IMR-90 (cell line): ENCODE measurements around the gene RPL12. TPM values are rescaled to one million over a fixed set of nuclear protein-coding genes. Genes with fewer than 3 reads are reported as not detected.

ENCODE experiments used
- ATAC-seq: fragments of 200-7000 bp; cut with Tn5 transposase; 2 replicates; pipeline ENCODE4 v1.9.1; 2020; ENCODE audit warnings: low read depth, mild to moderate bottlenecking, moderate library complexity
- BruUV-seq: library from RNA; stranded (reverse); fragments of 400-500 nt; replicated peaks from 2 replicates; lab custom pipeline; 2021; lab: Mats Ljungman, UMichigan
- CTCF ChIA-PET: fragments of 300-600 bp; formaldehyde crosslinking; extraction: SDS; loops from one replicate; lab custom pipeline; 2021; ENCODE audit warnings: antibody characterized with exemption; lab: Yijun Ruan, JAX
- POLR2A ChIA-PET: fragments of 300-600 bp; sonication (Branson Sonifier 250); formaldehyde crosslinking; loops from one replicate; lab custom pipeline; 2022; ENCODE audit warnings: antibody characterized with exemption; ENCODE audit not compliant: unreplicated experiment; lab: Charles Lee
- DNase-seq: peaks from one replicate; pipeline ENCODE4 v3.0.0; 2013
- H2AFZ ChIP-seq: replicated peaks from 2 replicates; pipeline ENCODE3; 2013; ENCODE audit warnings: low read length, mild to moderate bottlenecking; ENCODE audit not compliant: poor library complexity
- H2AK5ac ChIP-seq: 2 replicates; pipeline ENCODE4 v1.6.1; 2013; ENCODE audit warnings: low read depth, low read length, inconsistent platforms
- H2AK9ac ChIP-seq: replicated peaks from 2 replicates; pipeline ENCODE3; 2013; ENCODE audit warnings: mild to moderate bottlenecking, low read depth, low read length, moderate library complexity; ENCODE audit not compliant: poor library complexity
- H2BK120ac ChIP-seq: 2 replicates; pipeline ENCODE4 v1.6.1; 2013; ENCODE audit warnings: low read depth, low read length, inconsistent platforms
- H2BK15ac ChIP-seq: 3 replicates; pipeline ENCODE4 v1.6.1; 2013; ENCODE audit warnings: low read depth, low read length, inconsistent platforms
- H2BK20ac ChIP-seq: 2 replicates; pipeline ENCODE4 v1.6.1; 2013; ENCODE audit warnings: low read depth, mild to moderate bottlenecking, inconsistent platforms, low read length, moderate library complexity
- H2BK5ac ChIP-seq: 2 replicates; pipeline ENCODE4 v1.6.1; 2013; ENCODE audit warnings: mild to moderate bottlenecking, low read depth, low read length, inconsistent platforms; ENCODE audit not compliant: poor library complexity, severe bottlenecking
- H3K14ac ChIP-seq: replicated peaks from 2 replicates; pipeline ENCODE4 v1.6.1; 2013; ENCODE audit warnings: low read depth, low read length, inconsistent platforms
- H3K18ac ChIP-seq: 2 replicates; pipeline ENCODE4 v1.6.1; 2013; ENCODE audit warnings: low read depth, low read length, control low read depth
- H3K23ac ChIP-seq: 2 replicates; pipeline ENCODE4 v1.6.1; 2013; ENCODE audit warnings: low read depth, low read length, inconsistent platforms
- H3K27ac ChIP-seq: 2 replicates; pipeline ENCODE4 v1.5.1; 2013; ENCODE audit warnings: mild to moderate bottlenecking, control low read depth, low read length; ENCODE audit not compliant: insufficient read depth
- H3K27me3 ChIP-seq: 2 replicates; pipeline ENCODE4 v1.6.1; 2013; ENCODE audit warnings: low read length; ENCODE audit not compliant: control insufficient read depth, insufficient read depth
- H3K36me3 ChIP-seq: 2 replicates; pipeline ENCODE4 v1.6.1; 2013; ENCODE audit warnings: low read length, mixed read lengths; ENCODE audit not compliant: control insufficient read depth, insufficient read depth
- H3K4ac ChIP-seq: 2 replicates; pipeline ENCODE4 v1.6.1; 2013; ENCODE audit warnings: low read depth, low read length, inconsistent platforms
- H3K4me1 ChIP-seq: 2 replicates; pipeline ENCODE4 v1.6.1; 2013; ENCODE audit warnings: low read length, mixed read lengths; ENCODE audit not compliant: control insufficient read depth, insufficient read depth
- H3K4me2 ChIP-seq: 2 replicates; pipeline ENCODE4 v1.6.1; 2013; ENCODE audit warnings: low read depth, mild to moderate bottlenecking, control low read depth, low read length, moderate library complexity
- H3K4me3 ChIP-seq: 2 replicates; pipeline ENCODE4 v1.5.1; 2013; ENCODE audit warnings: low read depth, mild to moderate bottlenecking, control low read depth, low read length, moderate library complexity; ENCODE audit not compliant: insufficient read depth
- H3K56ac ChIP-seq: 2 replicates; pipeline ENCODE4 v1.6.1; 2013; ENCODE audit warnings: low read length, inconsistent platforms; ENCODE audit not compliant: insufficient read depth; ENCODE audit errors: extremely low read depth
- H3K79me1 ChIP-seq, 2 experiments: 2 replicates each; pipeline ENCODE4 v1.6.1; 2013; ENCODE audit warnings: low read length in 2 of 2, inconsistent platforms in 1 of 2, low read depth in 1 of 2
- H3K9ac ChIP-seq: 2 replicates; pipeline ENCODE4 v1.6.1; 2013; ENCODE audit warnings: low read depth, low read length, control low read depth
- H3K9me1 ChIP-seq: 2 replicates; pipeline ENCODE4 v1.6.1; 2013; ENCODE audit warnings: low read length, inconsistent platforms; ENCODE audit not compliant: insufficient read depth
- H3K9me3 ChIP-seq: 2 replicates; pipeline ENCODE4 v1.6.1; 2013; ENCODE audit warnings: low read length; ENCODE audit not compliant: control insufficient read depth, insufficient read depth
- H4K20me1 ChIP-seq: 2 replicates; pipeline ENCODE4 v1.6.1; 2013; ENCODE audit warnings: low read length, inconsistent platforms; ENCODE audit not compliant: insufficient read depth
- H4K5ac ChIP-seq: 2 replicates; pipeline ENCODE4 v1.6.1; 2013; ENCODE audit warnings: mild to moderate bottlenecking, low read depth, low read length, control low read depth
- H4K8ac ChIP-seq, 2 experiments: 2 replicates each; pipeline ENCODE4 v1.6.1; 2013; ENCODE audit warnings: low read depth in 2 of 2, low read length in 2 of 2, control low read depth in 1 of 2, inconsistent platforms in 1 of 2
- H4K91ac ChIP-seq: 2 replicates; pipeline ENCODE4 v1.6.1; 2013; ENCODE audit warnings: low read depth, low read length, inconsistent platforms; ENCODE audit not compliant: insufficient read depth
- BHLHE40 ChIP-seq: fragments of 150-350 bp; IDR thresholded peaks from 2 replicates; pipeline ENCODE4 v1.6.1; 2016; ENCODE audit warnings: mild to moderate bottlenecking, low read depth, low read length
- CEBPB ChIP-seq: IDR thresholded peaks from 2 replicates; pipeline ENCODE4 v1.6.1; 2012; ENCODE audit warnings: low read depth, low read length, improper control_type of control experiment
- CHD1 ChIP-seq: IDR thresholded peaks from 2 replicates; pipeline ENCODE4 v1.6.1; 2012; ENCODE audit warnings: low read depth, low read length, improper control_type of control experiment
- FOS ChIP-seq: fragments of 150-350 bp; IDR thresholded peaks from 2 replicates; pipeline ENCODE4 v1.6.1; 2016; ENCODE audit warnings: low read depth, low read length
- MAFK ChIP-seq: IDR thresholded peaks from 2 replicates; pipeline ENCODE4 v1.6.1; 2012; ENCODE audit warnings: low read depth, low read length, improper control_type of control experiment
- MAZ ChIP-seq: IDR thresholded peaks from 2 replicates; pipeline ENCODE4 v1.6.1; 2012; ENCODE audit warnings: low read depth, mild to moderate bottlenecking, low read length, improper control_type of control experiment, moderate library complexity, borderline replicate concordance
- MXI1 ChIP-seq: IDR thresholded peaks from 2 replicates; pipeline ENCODE4 v1.6.1; 2012; ENCODE audit warnings: low read depth, mild to moderate bottlenecking, low read length, moderate library complexity, borderline replicate concordance
- NFE2L2 ChIP-seq: fragments of 150-350 bp; IDR thresholded peaks from 2 replicates; pipeline ENCODE4 v1.6.1; 2016; ENCODE audit warnings: low read depth, mild to moderate bottlenecking, low read length
- POLR2A ChIP-seq: IDR thresholded peaks from 2 replicates; pipeline ENCODE4 v1.6.1; 2012; ENCODE audit warnings: mild to moderate bottlenecking, low read depth, low read length
- RAD21 ChIP-seq: IDR thresholded peaks from 2 replicates; pipeline ENCODE4 v1.6.1; 2012; ENCODE audit warnings: low read length, improper control_type of control experiment
- RCOR1 ChIP-seq: IDR thresholded peaks from 2 replicates; pipeline ENCODE4 v1.6.1; 2012; ENCODE audit warnings: mild to moderate bottlenecking, low read length, improper control_type of control experiment; ENCODE audit not compliant: insufficient replicate concordance
- RFX5 ChIP-seq: IDR thresholded peaks from 2 replicates; pipeline ENCODE4 v1.8.0; 2012; ENCODE audit warnings: low read depth, mild to moderate bottlenecking, low read length, moderate library complexity
- SMC3 ChIP-seq: fragments of 150-350 bp; IDR thresholded peaks from 2 replicates; pipeline ENCODE4 v1.6.1; 2016; ENCODE audit warnings: low read depth, mild to moderate bottlenecking, antibody characterized with exemption, low read length, moderate library complexity
- WGBS, 2 experiments: methylation state at CpG; one replicate each; pipeline versions ENCODE4 v1.1.5 to v1.1.7; 2013; ENCODE audit warnings: missing lambda C conversion rate in 2 of 2; ENCODE audit not compliant: insufficient read length in 1 of 2; ENCODE audit errors: extremely low coverage in 2 of 2; 5-methylcytosine and 5-hydroxymethylcytosine counted together
- dilution Hi-C: fragments of 300-500 bp; cut with HindIII; formaldehyde crosslinking; loops from one replicate; pipeline ENCODE4 v1.14.3; 2018; ENCODE audit warnings: low sequenced_read_pairs; ENCODE audit not compliant: unreplicated experiment
- in situ Hi-C: fragments of 300-500 bp; cut with MboI; formaldehyde crosslinking; loops from 3 replicates; pipeline ENCODE4 v1.14.3; 2019; ENCODE audit warnings: low sequenced_read_pairs, inconsistent platforms, mixed read lengths
- intact Hi-C: fragments of 100-400 bp; cut with micrococcal nuclease; formaldehyde crosslinking; loops from 2 replicates; pipeline ENCODE4 v1.10.0; 2022
- polyA plus RNA-seq, 3 experiments: library from polyadenylated mRNA; depleted of rRNA; stranded (reverse); fragments of >200 nt; gene quantifications; 2 replicates each; pipeline ENCODE4 v1.2.3, GENCODE V29; 2012; ENCODE audit warnings: low replicate concordance in 1 of 3
- total RNA-seq: library from RNA; depleted of rRNA; stranded (reverse); fragments of >200 nt; gene quantifications from 2 replicates; pipeline ENCODE4 v1.2.3, GENCODE V29; 2012
- TF ChIP-seq, protein P1 (sequence below): fragments of 150-350 bp; IDR thresholded peaks from 2 replicates; pipeline ENCODE4 v1.6.1; 2016; ENCODE audit warnings: low read depth, mild to moderate bottlenecking, low read length, moderate library complexity, borderline replicate concordance
- TF ChIP-seq, protein P2 (sequence below): fragments of 150-350 bp; IDR thresholded peaks from 2 replicates; pipeline ENCODE4 v1.6.1; 2017; ENCODE audit warnings: mild to moderate bottlenecking, antibody characterized with exemption, low read length, low read depth
- TF ChIP-seq, protein P3 (sequence below): conservative IDR thresholded peaks from 2 replicates; pipeline ENCODE4 v1.5.1; 2012; ENCODE audit warnings: mild to moderate bottlenecking, low read depth, low read length, improper control_type of control experiment

Gene RPL12
- total and polyA plus RNA-seq, 2 of the 4 experiments (the other 2 are of a cell fraction): 1,864 to 2,379 TPM

DNA sequence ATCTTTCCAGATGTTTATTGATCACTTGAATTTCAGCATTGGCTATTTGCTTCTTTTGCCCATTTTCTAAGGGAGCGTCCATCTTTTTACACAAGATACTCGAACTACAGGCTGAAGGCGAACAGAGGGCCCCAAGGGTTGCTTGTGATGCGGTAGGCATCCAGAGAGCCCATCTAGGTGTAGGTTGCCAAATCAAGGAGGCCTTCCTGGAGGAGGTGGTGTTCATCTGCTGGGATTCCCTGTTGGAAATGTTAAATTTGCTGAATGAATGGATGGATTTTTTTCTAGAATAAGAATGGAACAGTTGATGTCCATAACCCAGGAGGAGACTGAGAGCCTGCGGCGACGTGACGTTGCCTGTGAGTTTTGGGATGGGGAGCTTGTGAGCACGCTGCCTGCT lies 31.5 kb upstream of the RPL12 start:
- POLR2A ChIA-PET: no interaction called here
- no peak overlapping the region for H3K27ac ChIP-seq
- H3K56ac ChIP-seq: no peak overlapping the region
- no peaks in the 10 kb centered on the region for H3K9me3 ChIP-seq
- H3K79me1 ChIP-seq: 0 out of 4 replicates have a peak, but pooled peaks cover 0 to 5% of the 10 kb centered on the region in 2 experiments
- TF ChIP-seq CHD1 (no peak), RFX5 (no peak), CEBPB (no peak), RCOR1 (no peak), SMC3 (no peak), NFE2L2 (no peak), MAFK (no peak), BHLHE40 (no peak), RAD21 (no peak), MAZ (no peak), POLR2A (no peak), MXI1 (no peak), FOS (no peak)
- TF ChIP-seq, protein P1, sequence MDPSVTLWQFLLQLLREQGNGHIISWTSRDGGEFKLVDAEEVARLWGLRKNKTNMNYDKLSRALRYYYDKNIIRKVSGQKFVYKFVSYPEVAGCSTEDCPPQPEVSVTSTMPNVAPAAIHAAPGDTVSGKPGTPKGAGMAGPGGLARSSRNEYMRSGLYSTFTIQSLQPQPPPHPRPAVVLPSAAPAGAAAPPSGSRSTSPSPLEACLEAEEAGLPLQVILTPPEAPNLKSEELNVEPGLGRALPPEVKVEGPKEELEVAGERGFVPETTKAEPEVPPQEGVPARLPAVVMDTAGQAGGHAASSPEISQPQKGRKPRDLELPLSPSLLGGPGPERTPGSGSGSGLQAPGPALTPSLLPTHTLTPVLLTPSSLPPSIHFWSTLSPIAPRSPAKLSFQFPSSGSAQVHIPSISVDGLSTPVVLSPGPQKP: no peak
- TF ChIP-seq, protein P2, sequence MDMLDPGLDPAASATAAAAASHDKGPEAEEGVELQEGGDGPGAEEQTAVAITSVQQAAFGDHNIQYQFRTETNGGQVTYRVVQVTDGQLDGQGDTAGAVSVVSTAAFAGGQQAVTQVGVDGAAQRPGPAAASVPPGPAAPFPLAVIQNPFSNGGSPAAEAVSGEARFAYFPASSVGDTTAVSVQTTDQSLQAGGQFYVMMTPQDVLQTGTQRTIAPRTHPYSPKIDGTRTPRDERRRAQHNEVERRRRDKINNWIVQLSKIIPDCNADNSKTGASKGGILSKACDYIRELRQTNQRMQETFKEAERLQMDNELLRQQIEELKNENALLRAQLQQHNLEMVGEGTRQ: no peak
- TF ChIP-seq, protein P3, sequence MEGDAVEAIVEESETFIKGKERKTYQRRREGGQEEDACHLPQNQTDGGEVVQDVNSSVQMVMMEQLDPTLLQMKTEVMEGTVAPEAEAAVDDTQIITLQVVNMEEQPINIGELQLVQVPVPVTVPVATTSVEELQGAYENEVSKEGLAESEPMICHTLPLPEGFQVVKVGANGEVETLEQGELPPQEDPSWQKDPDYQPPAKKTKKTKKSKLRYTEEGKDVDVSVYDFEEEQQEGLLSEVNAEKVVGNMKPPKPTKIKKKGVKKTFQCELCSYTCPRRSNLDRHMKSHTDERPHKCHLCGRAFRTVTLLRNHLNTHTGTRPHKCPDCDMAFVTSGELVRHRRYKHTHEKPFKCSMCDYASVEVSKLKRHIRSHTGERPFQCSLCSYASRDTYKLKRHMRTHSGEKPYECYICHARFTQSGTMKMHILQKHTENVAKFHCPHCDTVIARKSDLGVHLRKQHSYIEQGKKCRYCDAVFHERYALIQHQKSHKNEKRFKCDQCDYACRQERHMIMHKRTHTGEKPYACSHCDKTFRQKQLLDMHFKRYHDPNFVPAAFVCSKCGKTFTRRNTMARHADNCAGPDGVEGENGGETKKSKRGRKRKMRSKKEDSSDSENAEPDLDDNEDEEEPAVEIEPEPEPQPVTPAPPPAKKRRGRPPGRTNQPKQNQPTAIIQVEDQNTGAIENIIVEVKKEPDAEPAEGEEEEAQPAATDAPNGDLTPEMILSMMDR: no peak
- no peak overlapping the region for H4K5ac ChIP-seq
- DNase-seq (no peak), ATAC-seq (no peak)
- no peaks in the 10 kb centered on the region for H3K4me1 ChIP-seq
- H3K14ac ChIP-seq: no peak overlapping the region
- dilution Hi-C loops: no loop called here
- H3K4me3 ChIP-seq: no peak overlapping the region
- no peak overlapping the region for H2BK20ac ChIP-seq
- H2AK5ac ChIP-seq: no peak overlapping the region
- 97% methylated on average over 6 of the region's 9 CpGs; no CpG with 5 or more reads in 1 of the 2 experiments for WGBS, 2 experiments
- no peak overlapping the region for H3K4ac ChIP-seq
- no peak overlapping the region for H2BK5ac ChIP-seq
- H3K27me3 ChIP-seq: no peaks in the 10 kb centered on the region
- CTCF ChIA-PET: interaction anchor here (0.6 kb wide), 1 partner anchor 86 kb away, joined by 3 read pairs; the partner anchor contains the start of gene SLC2A8
- BruUV-seq: no TSS peak
- in situ Hi-C loops: no loop called here
- H4K91ac ChIP-seq: no peak overlapping the region
- H3K18ac ChIP-seq: no peak overlapping the region
- no peaks in the 10 kb centered on the region for H3K9me1 ChIP-seq
- H4K8ac ChIP-seq: no peak overlapping the region
- no peaks in the 10 kb centered on the region for H4K20me1 ChIP-seq
- no peak overlapping the region for H2BK120ac ChIP-seq
- no peak overlapping the region for H2BK15ac ChIP-seq
- H3K36me3 ChIP-seq: peaks cover 40% of the 10 kb centered on the region
- H3K23ac ChIP-seq: no peak overlapping the region
- no peak overlapping the region for H3K4me2 ChIP-seq
- H2AFZ ChIP-seq: no peak overlapping the region
- intact Hi-C loops: no loop called here
- no peak overlapping the region for H3K9ac ChIP-seq
- H2AK9ac ChIP-seq: no peak overlapping the region
